H9 (cell line): ENCODE measurements around the gene PLEKHO2. TPM values are rescaled to one million over a fixed set of nuclear protein-coding genes. Genes with fewer than 3 reads are reported as not detected.

ENCODE experiments used
- DNase-seq: peaks from one replicate; pipeline ENCODE4 v3.0.0-alpha.2; 2017
- H2AFZ ChIP-seq: one replicate; pipeline ENCODE4 v1.6.1; 2013; ENCODE audit warnings: mild to moderate bottlenecking, low read length, control low read depth, moderate library complexity
- H2AK5ac ChIP-seq: 2 replicates; pipeline ENCODE4 v1.6.1; 2013; ENCODE audit warnings: low read length, control low read depth, mixed read lengths; ENCODE audit not compliant: insufficient read length
- H2BK120ac ChIP-seq: one replicate; pipeline ENCODE4 v1.6.1; 2013; ENCODE audit warnings: low read depth, mild to moderate bottlenecking, low read length, control low read depth, inconsistent platforms; ENCODE audit not compliant: poor library complexity, severe bottlenecking
- H2BK12ac ChIP-seq: 2 replicates; pipeline ENCODE4 v1.6.1; 2013; ENCODE audit warnings: low read length, control low read depth, mixed read lengths, low read depth; ENCODE audit not compliant: insufficient read length
- H2BK15ac ChIP-seq: 2 replicates; pipeline ENCODE4 v1.6.1; 2013; ENCODE audit warnings: low read depth, low read length, control low read depth
- H2BK20ac ChIP-seq: one replicate; pipeline ENCODE4 v1.6.1; 2013; ENCODE audit warnings: low read depth, mild to moderate bottlenecking, low read length, control low read depth, inconsistent platforms; ENCODE audit not compliant: poor library complexity, severe bottlenecking
- H2BK5ac ChIP-seq: 2 replicates; pipeline ENCODE4 v1.6.1; 2013; ENCODE audit warnings: low read length, control low read depth, mixed read lengths; ENCODE audit not compliant: insufficient read length
- H3K14ac ChIP-seq: 2 replicates; pipeline ENCODE4 v1.6.1; 2013; ENCODE audit warnings: low read length, control low read depth; ENCODE audit not compliant: insufficient read depth
- H3K18ac ChIP-seq: 2 replicates; pipeline ENCODE4 v1.6.1; 2013; ENCODE audit warnings: low read depth, mild to moderate bottlenecking, mixed read lengths, low read length, control low read depth; ENCODE audit not compliant: insufficient read length
- H3K23ac ChIP-seq: 2 replicates; pipeline ENCODE4 v1.6.1; 2013; ENCODE audit warnings: low read length, control low read depth, mixed read lengths, low read depth; ENCODE audit not compliant: insufficient read length
- H3K23me2 ChIP-seq: 2 replicates; pipeline ENCODE4 v1.6.1; 2013; ENCODE audit warnings: low read depth, mild to moderate bottlenecking, mixed read lengths, low read length, control low read depth; ENCODE audit not compliant: insufficient read length, poor library complexity, severe bottlenecking
- H3K27ac ChIP-seq: 2 replicates; pipeline ENCODE4 v1.5.1; 2013; ENCODE audit warnings: low read length, control low read depth, mixed read lengths, low read depth; ENCODE audit not compliant: insufficient read length
- H3K27me3 ChIP-seq: 2 replicates; pipeline ENCODE4 v1.6.1; 2013; ENCODE audit warnings: low read length, control low read depth, inconsistent platforms; ENCODE audit not compliant: insufficient read depth
- H3K4ac ChIP-seq: 2 replicates; pipeline ENCODE4 v1.6.1; 2013; ENCODE audit warnings: low read depth, mild to moderate bottlenecking, control low read depth, inconsistent platforms, low read length, moderate library complexity
- H3K4me1 ChIP-seq: 2 replicates; pipeline ENCODE4 v1.6.1; 2013; ENCODE audit warnings: low read length, control low read depth, inconsistent platforms; ENCODE audit not compliant: insufficient read depth
- H3K4me2 ChIP-seq: 2 replicates; pipeline ENCODE4 v1.6.1; 2013; ENCODE audit warnings: low read length, control low read depth, mixed read lengths; ENCODE audit not compliant: insufficient read length, insufficient read depth
- H3K56ac ChIP-seq: 2 replicates; pipeline ENCODE4 v1.6.1; 2013; ENCODE audit warnings: low read depth, mild to moderate bottlenecking, mixed read lengths, low read length, control low read depth; ENCODE audit not compliant: insufficient read length
- H3K79me1 ChIP-seq: 2 replicates; pipeline ENCODE4 v1.6.1; 2013; ENCODE audit warnings: low read depth, mild to moderate bottlenecking, moderate library complexity, low read length, control low read depth, inconsistent platforms; ENCODE audit not compliant: insufficient read depth, poor library complexity, severe bottlenecking
- H3K79me2 ChIP-seq: 2 replicates; pipeline ENCODE4 v1.6.1; 2013; ENCODE audit warnings: low read length, control low read depth, inconsistent platforms; ENCODE audit not compliant: insufficient read depth
- H3K9ac ChIP-seq: 2 replicates; pipeline ENCODE4 v1.6.1; 2013; ENCODE audit warnings: low read length, control low read depth, mixed read lengths; ENCODE audit not compliant: insufficient read length; ENCODE audit errors: extremely low read depth
- H3K9me3 ChIP-seq: one replicate; pipeline ENCODE4 v1.6.1; 2013; ENCODE audit warnings: low read depth, low read length, inconsistent platforms; ENCODE audit not compliant: control insufficient read depth
- H3T11ph ChIP-seq: one replicate; pipeline ENCODE4 v1.6.1; 2013; ENCODE audit warnings: mild to moderate bottlenecking, low read length, control low read depth, inconsistent platforms
- H4K20me1 ChIP-seq: one replicate; pipeline ENCODE4 v1.6.1; 2013; ENCODE audit not compliant: control insufficient read depth, insufficient read length, insufficient read depth
- H4K5ac ChIP-seq: 2 replicates; pipeline ENCODE4 v1.6.1; 2013; ENCODE audit warnings: low read depth, mild to moderate bottlenecking, mixed read lengths, low read length, control low read depth; ENCODE audit not compliant: insufficient read length
- H4K8ac ChIP-seq: replicated peaks from 2 replicates; pipeline ENCODE4 v1.6.1; 2013; ENCODE audit warnings: low read length, control low read depth, mixed read lengths, low read depth; ENCODE audit not compliant: insufficient read length
- H4K91ac ChIP-seq: 2 replicates; pipeline ENCODE4 v1.6.1; 2013; ENCODE audit warnings: low read depth, mild to moderate bottlenecking, moderate library complexity, mixed read lengths, low read length, control low read depth; ENCODE audit not compliant: insufficient read length
- H3K27ac Mint-ChIP-seq, 3 experiments: 2 replicates in 2 of 3; 3 replicates in 1 of 3; pipeline ENCODE4 v1.8.0; 2020 to 2021; ENCODE audit warnings: mixed read lengths in 3 of 3, mild to moderate bottlenecking in 1 of 3, moderate library complexity in 1 of 3
- H3K27me3 Mint-ChIP-seq: 2 replicates; pipeline ENCODE4 v1.8.0; 2021; ENCODE audit warnings: low read depth, mild to moderate bottlenecking, moderate library complexity, mixed read lengths
- H3K36me3 Mint-ChIP-seq, 3 experiments: 2 replicates in 2 of 3; 3 replicates in 1 of 3; pipeline ENCODE4 v1.8.0; 2020 to 2021; ENCODE audit warnings: low read depth in 3 of 3, mixed read lengths in 3 of 3; ENCODE audit not compliant: insufficient read depth in 1 of 3
- H3K4me1 Mint-ChIP-seq, 2 experiments: 2 replicates each; pipeline ENCODE4 v1.8.0; 2020; ENCODE audit warnings: mixed read lengths in 2 of 2
- H3K4me3 Mint-ChIP-seq, 2 experiments: 2 replicates in 1 of 2; 3 replicates in 1 of 2; pipeline ENCODE4 v1.8.0; 2020 to 2021; ENCODE audit warnings: mild to moderate bottlenecking in 2 of 2, mixed read lengths in 2 of 2, moderate library complexity in 1 of 2
- H3K9me3 Mint-ChIP-seq, 2 experiments: 2 replicates in 1 of 2; 3 replicates in 1 of 2; pipeline ENCODE4 v1.8.0; 2020; ENCODE audit warnings: mild to moderate bottlenecking in 2 of 2, mixed read lengths in 2 of 2, moderate library complexity in 1 of 2
- CTCF ChIP-seq: fragments of 200-600 bp; sonication (generic); conservative IDR thresholded peaks from 3 replicates; pipeline ENCODE4 v1.8.0; 2021; ENCODE audit warnings: antibody characterized with exemption, mild to moderate bottlenecking
- WGBS: extraction: QIAGEN DNeasy Blood & Tissue Kit; methylation state at CpG from one replicate; pipeline ENCODE4 v1.1.7; 2013; ENCODE audit warnings: missing lambda C conversion rate, low lambda C conversion rate, mixed read lengths; ENCODE audit not compliant: insufficient read length; ENCODE audit errors: extremely low coverage; 5-methylcytosine and 5-hydroxymethylcytosine counted together
- total RNA-seq: library from RNA; stranded (reverse); gene quantifications from 2 replicates; pipeline ENCODE4 v1.2.1, GENCODE V29; 2021

The PLEKHO2 gene
- total RNA-seq, 1 experiment from 2014 or later: 18.1 TPM

- no peak overlapping the region for H2BK5ac ChIP-seq
- peak; percentile 16 for DNase-seq
- H3K9me3 ChIP-seq: no peaks in the 10 kb centered on the region
- H2BK15ac ChIP-seq: no peak overlapping the region
- peak overlapping the region; percentile 39 to 88 (median 85); a peak in 5 of 7 replicates for H3K27ac Mint-ChIP-seq
- peaks cover 7% of the 10 kb centered on the region for H3K4me1 ChIP-seq
- H3K14ac ChIP-seq: no peak overlapping the region
- H4K91ac ChIP-seq: no peak overlapping the region
- H2BK120ac ChIP-seq: no peak overlapping the region
- no peak overlapping the region for H4K8ac ChIP-seq
- no peak overlapping the region for H3K18ac ChIP-seq
- H3K9ac ChIP-seq: no peak overlapping the region
- WGBS: no CpG with 5 or more reads among the region's 3 CpGs
- peaks cover 29 to 71% (median 52%) of the 10 kb centered on the region in 3 experiments for H3K36me3 Mint-ChIP-seq
- H3K27me3 ChIP-seq: no peaks in the 10 kb centered on the region
- no peak overlapping the region for H3K4me3 Mint-ChIP-seq
- H3K4me2 ChIP-seq: no peak overlapping the region
- no peak overlapping the region for H2AK5ac ChIP-seq
- H3K23me2 ChIP-seq: no peaks in the 10 kb centered on the region
- no peak overlapping the region for H3K23ac ChIP-seq
- no peaks in the 10 kb centered on the region for H3K9me3 Mint-ChIP-seq
- peaks cover 2% of the 10 kb centered on the region for H4K20me1 ChIP-seq
- no peaks in the 10 kb centered on the region for H3K27me3 Mint-ChIP-seq
- H3K4me1 Mint-ChIP-seq: peaks cover 44 to 46% of the 10 kb centered on the region in 2 experiments
- H3K4ac ChIP-seq: no peak overlapping the region
- no peaks in the 10 kb centered on the region; the same call in 1 of the 2 replicates for H3K79me2 ChIP-seq
- no peak overlapping the region for H2BK12ac ChIP-seq
- H3K79me1 ChIP-seq: no peaks in the 10 kb centered on the region
- no peak overlapping the region for H3K56ac ChIP-seq
- no peak overlapping the region for H4K5ac ChIP-seq
- no peak overlapping the region for H2BK20ac ChIP-seq
- no peak for TF ChIP-seq CTCF
- no peak overlapping the region for H3K27ac ChIP-seq
- no peak overlapping the region for H3T11ph ChIP-seq
- H2AFZ ChIP-seq: no peak overlapping the region
These were observed 12.8 kb downstream of the PLEKHO2 start for GRCh38 chr15:64854526-64854925.
